Measurements from ENCODE around the gene NFU1.
A peak's percentile ranks its signal among the peaks of the same experiment; 100 is the strongest.
"Not testable (repeated sequence)": the region's sequence is repeated elsewhere in the genome, so short reads cannot be mapped to it uniquely, and the experiment has no call there.

The NFU1 gene

GRCh38 chr2:69376403-69376802, 60.8 kb downstream of the NFU1 start:
- H3K4me1 ChIP-seq (ENCODE audit: control insufficient read depth, insufficient read depth, low read length): no peaks in the 10 kb centered on the region
- peaks cover 18% of the 10 kb centered on the region for H3K36me3 ChIP-seq (ENCODE audit: control insufficient read depth, insufficient read depth, low read length)

GRCh38 chr2:69375494-69376353, 61.5 kb downstream of the NFU1 start:
- no peaks in the 10 kb centered on the region for H3K4me1 ChIP-seq (ENCODE audit: control insufficient read depth, insufficient read depth, low read length)
- H3K27me3 ChIP-seq (ENCODE audit: control insufficient read depth, insufficient read depth, low read length): no peaks in the 10 kb centered on the region
- no peak overlapping the region for H3K9ac ChIP-seq (ENCODE audit: low read depth, low read length)
- peaks cover 24% of the 10 kb centered on the region for H3K36me3 ChIP-seq (ENCODE audit: control insufficient read depth, insufficient read depth, low read length)
- no peaks in the 10 kb centered on the region for H3K9me3 ChIP-seq (ENCODE audit: control insufficient read depth, insufficient read depth, low read length)
- H3K4me3 ChIP-seq (ENCODE audit: low read depth, low read length): no peak overlapping the region
- no peak overlapping the region for H3K27ac ChIP-seq (ENCODE audit: low read depth, low read length)

More at GRCh38 chr2:69376403-69376802, 60.8 kb downstream of the NFU1 start:
- H3K9me3 ChIP-seq (ENCODE audit: control insufficient read depth, insufficient read depth, low read length): no peaks in the 10 kb centered on the region
- no peaks in the 10 kb centered on the region for H3K27me3 ChIP-seq (ENCODE audit: control insufficient read depth, insufficient read depth, low read length)
- H3K9ac ChIP-seq (ENCODE audit: low read depth, low read length): no peak overlapping the region
- peak overlapping the region; percentile 43 for H3K27ac ChIP-seq (ENCODE audit: low read depth, low read length)
- H3K4me3 ChIP-seq (ENCODE audit: low read depth, low read length): no peak overlapping the region

- Histone ChIP-seq H3K36me3 (ENCODE audit: control insufficient read depth, insufficient read depth, low read length) (peaks cover 53% of the 10 kb centered on the region), H3K9me3 (ENCODE audit: control insufficient read depth, insufficient read depth, low read length) (no peaks in the 10 kb centered on the region), H3K4me3 (ENCODE audit: low read depth, low read length) (no peak overlapping the region), H3K4me1 (ENCODE audit: control insufficient read depth, insufficient read depth, low read length) (no peaks in the 10 kb centered on the region), H3K27ac (ENCODE audit: low read depth, low read length) (no peak overlapping the region), H3K27me3 (ENCODE audit: control insufficient read depth, insufficient read depth, low read length) (no peaks in the 10 kb centered on the region), H3K9ac (ENCODE audit: low read depth, low read length) (no peak overlapping the region)
These were observed 64.5 kb downstream of the NFU1 start for GRCh38 chr2:69372767-69373166.

GRCh38 chr2:69369802-69370201, 67.4 kb downstream of the NFU1 start:
- H3K27me3 ChIP-seq (ENCODE audit: control insufficient read depth, insufficient read depth, low read length): no peaks in the 10 kb centered on the region
- H3K9ac ChIP-seq (ENCODE audit: low read depth, low read length): no peak overlapping the region
- H3K9me3 ChIP-seq (ENCODE audit: control insufficient read depth, insufficient read depth, low read length): no peaks in the 10 kb centered on the region
- H3K36me3 ChIP-seq (ENCODE audit: control insufficient read depth, insufficient read depth, low read length): peaks cover 74% of the 10 kb centered on the region
- no peak overlapping the region for H3K4me3 ChIP-seq (ENCODE audit: low read depth, low read length)
- H3K27ac ChIP-seq (ENCODE audit: low read depth, low read length): no peak overlapping the region
- no peaks in the 10 kb centered on the region for H3K4me1 ChIP-seq (ENCODE audit: control insufficient read depth, insufficient read depth, low read length)

- Histone ChIP-seq H3K27ac (ENCODE audit: low read depth, low read length) (no peak overlapping the region), H3K9me3 (ENCODE audit: control insufficient read depth, insufficient read depth, low read length) (no peaks in the 10 kb centered on the region), H3K27me3 (ENCODE audit: control insufficient read depth, insufficient read depth, low read length) (no peaks in the 10 kb centered on the region), H3K9ac (ENCODE audit: low read depth, low read length) (no peak overlapping the region), H3K36me3 (ENCODE audit: control insufficient read depth, insufficient read depth, low read length) (peaks cover 75% of the 10 kb centered on the region), H3K4me3 (ENCODE audit: low read depth, low read length) (no peak overlapping the region), H3K4me1 (ENCODE audit: control insufficient read depth, insufficient read depth, low read length) (no peaks in the 10 kb centered on the region)
These were observed 68.6 kb downstream of the NFU1 start for GRCh38 chr2:69368588-69368987.

GRCh38 chr2:69359371-69359770, 77.9 kb downstream of the NFU1 start:
- H3K9me3 ChIP-seq (ENCODE audit: control insufficient read depth, insufficient read depth, low read length): no peaks in the 10 kb centered on the region
- H3K4me3 ChIP-seq (ENCODE audit: low read depth, low read length): no peak overlapping the region; the same call in 1 of the 2 replicates
- peaks cover 83% of the 10 kb centered on the region for H3K36me3 ChIP-seq (ENCODE audit: control insufficient read depth, insufficient read depth, low read length)
- no peaks in the 10 kb centered on the region for H3K27me3 ChIP-seq (ENCODE audit: control insufficient read depth, insufficient read depth, low read length)
- no peak overlapping the region for H3K9ac ChIP-seq (ENCODE audit: low read depth, low read length)
- H3K27ac ChIP-seq (ENCODE audit: low read depth, low read length): peak overlapping the region; percentile 68
- peaks cover 18% of the 10 kb centered on the region for H3K4me1 ChIP-seq (ENCODE audit: control insufficient read depth, insufficient read depth, low read length)

- Histone ChIP-seq H3K36me3 (ENCODE audit: control insufficient read depth, insufficient read depth, low read length) (peaks cover 86% of the 10 kb centered on the region), H3K9me3 (ENCODE audit: control insufficient read depth, insufficient read depth, low read length) (no peaks in the 10 kb centered on the region), H3K9ac (ENCODE audit: low read depth, low read length) (no peak overlapping the region), H3K4me1 (ENCODE audit: control insufficient read depth, insufficient read depth, low read length) (peaks cover 18% of the 10 kb centered on the region), H3K27me3 (ENCODE audit: control insufficient read depth, insufficient read depth, low read length) (no peaks in the 10 kb centered on the region), H3K27ac (ENCODE audit: low read depth, low read length) (peak overlapping the region; percentile 68), H3K4me3 (ENCODE audit: low read depth, low read length) (peak overlapping the region; percentile 15; the same call in 1 of the 2 replicates)
These were observed 78.3 kb downstream of the NFU1 start for GRCh38 chr2:69358914-69359313.

- no peaks in the 10 kb centered on the region for H3K27me3 ChIP-seq (ENCODE audit: control insufficient read depth, insufficient read depth, low read length)
- no peak overlapping the region for H3K27ac ChIP-seq (ENCODE audit: low read depth, low read length)
- peaks cover 73% of the 10 kb centered on the region for H3K36me3 ChIP-seq (ENCODE audit: control insufficient read depth, insufficient read depth, low read length)
- H3K9me3 ChIP-seq (ENCODE audit: control insufficient read depth, insufficient read depth, low read length): no peaks in the 10 kb centered on the region
- H3K4me1 ChIP-seq (ENCODE audit: control insufficient read depth, insufficient read depth, low read length): peaks cover 18% of the 10 kb centered on the region
- no peak overlapping the region for H3K9ac ChIP-seq (ENCODE audit: low read depth, low read length)
- H3K4me3 ChIP-seq (ENCODE audit: low read depth, low read length): no peak overlapping the region
These were observed 80.8 kb downstream of the NFU1 start for GRCh38 chr2:69356471-69356870.

- H3K4me3 ChIP-seq (ENCODE audit: low read depth, low read length); H3K9me3 ChIP-seq (ENCODE audit: control insufficient read depth, insufficient read depth, low read length); H3K9ac ChIP-seq (ENCODE audit: low read depth, low read length); H3K27me3 ChIP-seq (ENCODE audit: control insufficient read depth, insufficient read depth, low read length); H3K27ac ChIP-seq (ENCODE audit: low read depth, low read length): not testable (repeated sequence)
- peaks cover 76% of the 10 kb centered on the region for H3K36me3 ChIP-seq (ENCODE audit: control insufficient read depth, insufficient read depth, low read length)
- H3K4me1 ChIP-seq (ENCODE audit: control insufficient read depth, insufficient read depth, low read length): peaks cover 18% of the 10 kb centered on the region
These were observed 82.3 kb downstream of the NFU1 start for GRCh38 chr2:69354976-69355375.

GRCh38 chr2:69353360-69353759, 83.9 kb downstream of the NFU1 start:
- no peaks in the 10 kb centered on the region for H3K9me3 ChIP-seq (ENCODE audit: control insufficient read depth, insufficient read depth, low read length)
- H3K4me3 ChIP-seq (ENCODE audit: low read depth, low read length): no peak overlapping the region
- peaks cover 77% of the 10 kb centered on the region for H3K36me3 ChIP-seq (ENCODE audit: control insufficient read depth, insufficient read depth, low read length)
- H3K4me1 ChIP-seq (ENCODE audit: control insufficient read depth, insufficient read depth, low read length): peaks cover 3% of the 10 kb centered on the region; the same call in 1 of the 2 replicates
- H3K9ac ChIP-seq (ENCODE audit: low read depth, low read length): no peak overlapping the region
- H3K27ac ChIP-seq (ENCODE audit: low read depth, low read length): no peak overlapping the region
- no peaks in the 10 kb centered on the region for H3K27me3 ChIP-seq (ENCODE audit: control insufficient read depth, insufficient read depth, low read length)

GRCh38 chr2:69348781-69349180, 88.5 kb downstream of the NFU1 start:
- Histone ChIP-seq H3K4me1 (ENCODE audit: control insufficient read depth, insufficient read depth, low read length) (no peaks in the 10 kb centered on the region), H3K36me3 (ENCODE audit: control insufficient read depth, insufficient read depth, low read length) (peaks cover 80% of the 10 kb centered on the region), H3K9ac (ENCODE audit: low read depth, low read length) (no peak overlapping the region), H3K27me3 (ENCODE audit: control insufficient read depth, insufficient read depth, low read length) (no peaks in the 10 kb centered on the region), H3K9me3 (ENCODE audit: control insufficient read depth, insufficient read depth, low read length) (no peaks in the 10 kb centered on the region), H3K27ac (ENCODE audit: low read depth, low read length) (no peak overlapping the region), H3K4me3 (ENCODE audit: low read depth, low read length) (no peak overlapping the region)

Measured in HUES48 (cell line).